Panc1 (cell line): ENCODE measurements around the gene LKAAEAR1. TPM values are rescaled to one million over a fixed set of nuclear protein-coding genes. Genes with fewer than 3 reads are reported as not detected.

ENCODE experiments used
- ATAC-seq: fragments of 200-7000 bp; cut with Tn5 transposase; 2 replicates; pipeline ENCODE4 v1.9.1; 2020; ENCODE audit warnings: mild to moderate bottlenecking, moderate library complexity
- BruUV-seq: library from RNA; stranded (reverse); fragments of 400-500 nt; replicated peaks from 2 replicates; lab custom pipeline; 2021; lab: Mats Ljungman, UMichigan
- CTCF ChIA-PET: fragments of 300-600 bp; sonication (Branson Sonifier 250); formaldehyde crosslinking; loops from one replicate; lab custom pipeline; 2022; ENCODE audit warnings: antibody characterized with exemption; lab: Charles Lee
- POLR2A ChIA-PET: fragments of 300-600 bp; sonication (Branson Sonifier 250); formaldehyde crosslinking; loops from one replicate; lab custom pipeline; 2022; ENCODE audit warnings: antibody characterized with exemption; lab: Charles Lee
- DNase-seq: peaks from one replicate; pipeline ENCODE4 v3.0.0-alpha.2; 2010; ENCODE audit warnings: low read depth, low spot score
- H3K27ac ChIP-seq: 2 replicates; pipeline ENCODE4 v1.5.1; 2011; ENCODE audit warnings: mild to moderate bottlenecking, low read length, inconsistent platforms
- H3K27me3 ChIP-seq: fragments of 200-500 bp; sonication (Bioruptor generic); 2 replicates; pipeline ENCODE4 v1.6.0; 2014; ENCODE audit warnings: low read length, inconsistent platforms; ENCODE audit not compliant: control insufficient read depth, insufficient read depth
- H3K36me3 ChIP-seq: fragments of 200-500 bp; sonication (Bioruptor generic); 2 replicates; pipeline ENCODE4 v1.5.1; 2014; ENCODE audit warnings: inconsistent platforms, mild to moderate bottlenecking, low read length, moderate library complexity; ENCODE audit not compliant: control insufficient read depth, insufficient read depth
- H3K4me1 ChIP-seq: 2 replicates; pipeline ENCODE4 v1.5.1; 2011; ENCODE audit warnings: inconsistent platforms, mild to moderate bottlenecking, low read length, moderate library complexity; ENCODE audit not compliant: control insufficient read depth, insufficient read depth
- H3K4me3 ChIP-seq, 2 experiments: 2 replicates each; pipeline ENCODE4 v1.5.1; 2011 to 2012; ENCODE audit warnings: low read depth in 2 of 2, low read length in 2 of 2, mild to moderate bottlenecking in 2 of 2, inconsistent platforms in 1 of 2, moderate library complexity in 1 of 2
- H3K9me3 ChIP-seq: fragments of 200-500 bp; sonication (Bioruptor generic); 2 replicates; pipeline ENCODE4 v1.5.1; 2014; ENCODE audit warnings: low read depth, mild to moderate bottlenecking, inconsistent platforms, low read length, moderate library complexity; ENCODE audit not compliant: control insufficient read depth, insufficient read depth
- CTCF ChIP-seq: fragments of 450-650 bp; IDR thresholded peaks from 2 replicates; pipeline ENCODE4 v1.5.1; 2017; ENCODE audit warnings: mild to moderate bottlenecking
- POLR2AphosphoS5 ChIP-seq: IDR thresholded peaks from 2 replicates; pipeline ENCODE4 v1.6.1; 2012; ENCODE audit warnings: mild to moderate bottlenecking, low read depth, low read length, moderate library complexity
- REST ChIP-seq, 2 experiments: IDR thresholded peaks; 2 replicates each; pipeline ENCODE4 v1.6.1; 2011 to 2012; ENCODE audit warnings: low read depth in 2 of 2, control low read depth in 1 of 2, low read length in 1 of 2, mild to moderate bottlenecking in 1 of 2, moderate library complexity in 1 of 2; ENCODE audit not compliant: insufficient read depth in 1 of 2
- SIN3A ChIP-seq: IDR thresholded peaks from 2 replicates; pipeline ENCODE4 v1.6.1; 2012; ENCODE audit warnings: low read depth, mild to moderate bottlenecking, low read length, moderate library complexity, borderline replicate concordance; ENCODE audit not compliant: insufficient read depth
- TCF7L2 ChIP-seq: IDR thresholded peaks from 2 replicates; pipeline ENCODE4 v1.6.1; 2011; ENCODE audit warnings: mild to moderate bottlenecking, low read depth, low read length, inconsistent platforms
- in situ Hi-C: cut with HindIII; loops from 2 replicates; pipeline ENCODE4 v1.10.0; 2016; ENCODE audit warnings: low sequenced_read_pairs, low pct_unique_long_range_greater_than_20kb
- intact Hi-C: fragments of 100-400 bp; cut with micrococcal nuclease; formaldehyde crosslinking; loops from one replicate; pipeline ENCODE4 v1.10.0; 2022; ENCODE audit not compliant: unreplicated experiment
- total RNA-seq: library from RNA; stranded (reverse); gene quantifications from one replicate; pipeline ENCODE4 v1.2.1, GENCODE V29; 2021; ENCODE audit not compliant: unreplicated experiment

LKAAEAR1 gene
- total RNA-seq, 1 experiment from 2014 or later = 0.67 TPM

- intact Hi-C loops (no loop called here), in situ Hi-C loops (no loop called here)
- no peaks in the 10 kb centered on the region for H3K9me3 ChIP-seq
- ATAC-seq (no peak), DNase-seq (no peak)
- POLR2A ChIA-PET = no interaction called here
- no peak overlapping the region for H3K4me3 ChIP-seq
- no peak overlapping the region for H3K27ac ChIP-seq
- TF ChIP-seq POLR2AphosphoS5 (no peak), SIN3A (no peak), REST (IDR thresholded peaks at IDR 0.05; ENCODE audit: insufficient read depth in 1 of 2, low read depth in 2 of 2, low read length in 1 of 2) (no peak), CTCF (no peak), TCF7L2 (no peak)
- H3K4me1 ChIP-seq = peaks cover 15% of the 10 kb centered on the region
- CTCF ChIA-PET = no interaction called here
- no peaks in the 10 kb centered on the region for H3K27me3 ChIP-seq
- BruUV-seq = no TSS peak
- H3K36me3 ChIP-seq = no peaks in the 10 kb centered on the region
Observed at GRCh38 chr20:64075556-64075955, 8.6 kb downstream of the LKAAEAR1 start.

GRCh38 chr20:64074963-64075362 lies 9.2 kb downstream of the LKAAEAR1 start:
- no TSS peak for BruUV-seq
- in situ Hi-C loops = no loop called here
- Histone ChIP-seq H3K27ac (no peak overlapping the region), H3K4me1 (peaks cover 12% of the 10 kb centered on the region), H3K27me3 (no peaks in the 10 kb centered on the region), H3K4me3 (no peak overlapping the region), H3K9me3 (no peaks in the 10 kb centered on the region), H3K36me3 (no peaks in the 10 kb centered on the region)
- CTCF ChIA-PET = no interaction called here
- DNase-seq = no peak
- TF ChIP-seq CTCF (no peak), SIN3A (no peak), TCF7L2 (no peak), POLR2AphosphoS5 (no peak), REST (IDR thresholded peaks at IDR 0.05; ENCODE audit: insufficient read depth in 1 of 2, low read depth in 2 of 2, low read length in 1 of 2) (no peak)
- POLR2A ChIA-PET = no interaction called here
- ATAC-seq = no peak
- intact Hi-C loops = no loop called here
